A549 (cell line): ENCODE measurements around the gene AHNAK2. TPM values are rescaled to one million over a fixed set of nuclear protein-coding genes. Genes with fewer than 3 reads are reported as not detected.
"Not testable (repeated sequence)": the region's sequence is repeated elsewhere in the genome, so short reads cannot be mapped to it uniquely, and the experiment has no call there.

Source experiments
- ATAC-seq, 2 experiments: fragments of 200-7000 bp in 1 of 2; fragments of >200 bp in 1 of 2; cut with Nextera tagmentation in 1 of 2; cut with Tn5 transposase in 1 of 2; 3 replicates each; pipeline versions ENCODE4 v1.8.0 to v1.9.1; 2018 to 2020; ENCODE audit warnings: mild to moderate bottlenecking in 1 of 2, moderate library complexity in 1 of 2
- CTCF ChIA-PET: fragments of 300-600 bp; sonication (Branson Sonifier 250); formaldehyde crosslinking; extraction: SDS; loops from one replicate; lab custom pipeline; 2021; ENCODE audit warnings: antibody characterized with exemption, inconsistent platforms; lab: Yijun Ruan, JAX
- POLR2A ChIA-PET: fragments of 350-600 bp; formaldehyde crosslinking; extraction: SDS; loops from one replicate; lab custom pipeline; 2021; ENCODE audit warnings: antibody characterized with exemption, inconsistent platforms; lab: Yijun Ruan, JAX
- DNase-seq, 2 experiments: peaks; one replicate each; pipeline versions ENCODE4 v3.0.0 to v3.0.0-alpha.2; 2011 to 2016; ENCODE audit warnings: low read depth in 1 of 2, low spot score in 1 of 2
- FAIRE-seq: peaks from 2 replicates; lab custom pipeline; 2011; peaks lifted over from hg19 to GRCh38; lab: Jason Lieb, UNC
- H3K27ac ChIP-seq, 2 experiments: fragments of >200 bp; sonication (Bioruptor Twin); formaldehyde crosslinking; 3 replicates each; pipeline ENCODE4 v1.5.1; 2016 to 2017
- H3K4me1 ChIP-seq: fragments of >200 bp; sonication (Bioruptor Twin); formaldehyde crosslinking; 3 replicates; pipeline ENCODE4 v1.6.1; 2016
- H3K4me2 ChIP-seq: fragments of >200 bp; sonication (Bioruptor Twin); formaldehyde crosslinking; 3 replicates; pipeline ENCODE4 v1.6.1; 2016
- H3K4me3 ChIP-seq: fragments of >200 bp; sonication (Bioruptor Twin); formaldehyde crosslinking; 3 replicates; pipeline ENCODE4 v1.5.1; 2016
- H3K9me3 ChIP-seq: fragments of >200 bp; sonication (Bioruptor Twin); formaldehyde crosslinking; 3 replicates; pipeline ENCODE4 v1.6.1; 2016
- CBX2 ChIP-seq: fragments of 200-600 bp; sonication (generic); IDR thresholded peaks from 2 replicates; pipeline ENCODE4 v1.6.1; 2016; ENCODE audit warnings: low read depth, mild to moderate bottlenecking, borderline replicate concordance
- FOXS1 ChIP-seq: fragments of 250-450 bp; sonication (Bioruptor Pico); IDR thresholded peaks from 2 replicates; pipeline ENCODE4 v1.5.0; 2020; ENCODE audit warnings: mild to moderate bottlenecking, moderate library complexity
- HOXA7 ChIP-seq: fragments of 250-450 bp; sonication (Bioruptor Pico); IDR thresholded peaks from 2 replicates; pipeline ENCODE4 v1.5.0; 2020; ENCODE audit warnings: mild to moderate bottlenecking, moderate library complexity
- HOXB5 ChIP-seq: fragments of 250-450 bp; sonication (Bioruptor Pico); IDR thresholded peaks from 2 replicates; pipeline ENCODE4 v1.5.0; 2020; ENCODE audit warnings: mild to moderate bottlenecking, moderate library complexity
- JUN ChIP-seq, 2 experiments: fragments of >200 bp; sonication (Bioruptor Twin); formaldehyde crosslinking; IDR thresholded peaks; 2 replicates in 1 of 2; 3 replicates in 1 of 2; pipeline ENCODE4 v1.6.1; 2016 to 2017
- JUNB ChIP-seq: fragments of >200 bp; sonication (Bioruptor Twin); formaldehyde crosslinking; IDR thresholded peaks from 2 replicates; pipeline ENCODE4 v1.6.1; 2016
- KDM1A ChIP-seq: fragments of 200-600 bp; sonication (generic); IDR thresholded peaks from 2 replicates; pipeline ENCODE4 v1.6.1; 2016; ENCODE audit warnings: low read depth, mild to moderate bottlenecking
- MYC ChIP-seq: IDR thresholded peaks from 2 replicates; pipeline ENCODE4 v1.6.1; 2012; ENCODE audit warnings: mild to moderate bottlenecking, inconsistent platforms, low read length, improper control_type of control experiment, borderline replicate concordance
- NFE2L2 ChIP-seq: fragments of 150-350 bp; conservative IDR thresholded peaks from 2 replicates; pipeline ENCODE4 v1.6.1; 2014; ENCODE audit warnings: low read length
- ZFP36 ChIP-seq: fragments of 450-650 bp; IDR thresholded peaks from 2 replicates; pipeline ENCODE4 v1.6.1; 2014; ENCODE audit warnings: borderline replicate concordance; ENCODE audit not compliant: partially characterized antibody
- ZNF302 ChIP-seq: fragments of 250-450 bp; sonication (Bioruptor Pico); IDR thresholded peaks from 2 replicates; pipeline ENCODE4 v1.9.0; 2021; ENCODE audit warnings: inconsistent platforms, mild to moderate bottlenecking, moderate library complexity
- WGBS: methylation state at CpG from one replicate; pipeline ENCODE4 v1.1.6; 2017; ENCODE audit errors: missing lambda C conversion rate; 5-methylcytosine and 5-hydroxymethylcytosine counted together
- polyA plus RNA-seq, 4 experiments: library from polyadenylated mRNA; depleted of rRNA in 3 of 4; stranded (reverse); fragments of >200 nt; fragmentation: RNase III in 1 of 4; extraction: RNeasy Plus Mini Kit Qiagen cat#74134 plus additional on column Dnase treatment in 1 of 4; gene quantifications; 2 replicates in 3 of 4; 3 replicates in 1 of 4; pipeline ENCODE4 v1.2.3, GENCODE V29; 2011 to 2017
- TF ChIP-seq, protein P1 (sequence below): fragments of 450-650 bp; IDR thresholded peaks from 2 replicates; pipeline ENCODE4 v1.6.1; 2014; ENCODE audit warnings: antibody characterized with exemption
- TF ChIP-seq, protein P2 (sequence below): fragments of >200 bp; sonication (Bioruptor Twin); formaldehyde crosslinking; IDR thresholded peaks from 2 replicates; pipeline ENCODE4 v1.6.1; 2016
- TF ChIP-seq, protein P3 (sequence below): fragments of >200 bp; sonication (Bioruptor Twin); formaldehyde crosslinking; IDR thresholded peaks from 3 replicates; pipeline ENCODE4 v1.6.1; 2016

Gene AHNAK2
- polyA plus RNA-seq, 2 of the 4 experiments (the other 2 are of a cell fraction) = 43.3 to 43.7 TPM

DNA sequence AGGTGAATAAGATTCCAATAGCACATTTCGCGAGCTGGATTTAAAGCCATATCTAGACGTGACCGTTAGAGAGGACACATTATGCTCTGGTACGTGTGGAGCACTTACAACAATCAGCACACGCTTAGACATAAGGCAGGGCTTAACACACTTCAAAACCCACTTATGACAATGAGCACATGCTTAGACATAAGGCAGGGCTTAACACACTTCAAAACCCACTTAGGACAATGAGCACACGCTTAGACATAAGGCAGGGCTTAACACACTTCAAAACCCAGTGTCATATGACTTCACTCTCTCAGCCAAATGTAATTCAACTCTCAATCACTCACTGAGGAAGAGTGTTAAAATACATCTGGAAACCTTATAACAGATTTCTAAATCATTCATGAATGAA, 64.7 kb downstream of the AHNAK2 start (continued):
- TF ChIP-seq, protein P1, sequence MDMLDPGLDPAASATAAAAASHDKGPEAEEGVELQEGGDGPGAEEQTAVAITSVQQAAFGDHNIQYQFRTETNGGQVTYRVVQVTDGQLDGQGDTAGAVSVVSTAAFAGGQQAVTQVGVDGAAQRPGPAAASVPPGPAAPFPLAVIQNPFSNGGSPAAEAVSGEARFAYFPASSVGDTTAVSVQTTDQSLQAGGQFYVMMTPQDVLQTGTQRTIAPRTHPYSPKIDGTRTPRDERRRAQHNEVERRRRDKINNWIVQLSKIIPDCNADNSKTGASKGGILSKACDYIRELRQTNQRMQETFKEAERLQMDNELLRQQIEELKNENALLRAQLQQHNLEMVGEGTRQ = no peak
- TF ChIP-seq ZFP36 (no peak), MYC (no peak), ZNF302 (CRISPR knock-in tag) (no peak)
- TF ChIP-seq, protein P2, sequence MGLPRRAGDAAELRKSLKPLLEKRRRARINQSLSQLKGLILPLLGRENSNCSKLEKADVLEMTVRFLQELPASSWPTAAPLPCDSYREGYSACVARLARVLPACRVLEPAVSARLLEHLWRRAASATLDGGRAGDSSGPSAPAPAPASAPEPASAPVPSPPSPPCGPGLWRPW = no peak

DNA sequence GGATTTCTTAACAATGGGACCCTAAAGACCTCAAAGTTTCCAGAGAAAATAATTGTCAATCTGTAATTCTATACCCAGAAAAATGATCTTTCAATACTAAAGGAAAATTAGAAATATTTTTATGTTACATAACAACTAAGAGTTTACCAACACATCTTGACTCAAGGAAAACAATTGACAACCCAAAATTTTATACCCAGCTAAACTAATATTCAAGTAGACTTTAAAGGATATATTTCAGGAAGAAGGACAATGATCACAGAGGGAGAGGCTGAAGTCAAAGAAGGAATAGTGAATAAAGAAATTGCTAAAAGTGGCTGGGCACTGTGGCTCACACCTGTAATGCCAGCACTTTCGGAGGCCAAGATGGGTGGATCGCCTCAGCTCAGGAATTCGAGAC, 66.1 kb downstream of the AHNAK2 start:
- TF ChIP-seq JUN (IDR thresholded peaks at IDR 0.05) = no peak
- CTCF ChIA-PET = interaction anchor here (0.9 to 6.1 kb wide), 3 partner anchors 15 to 62 kb away, joined by 3 to 26 read pairs (median 4); no protein-coding TSS in a partner anchor

DNA sequence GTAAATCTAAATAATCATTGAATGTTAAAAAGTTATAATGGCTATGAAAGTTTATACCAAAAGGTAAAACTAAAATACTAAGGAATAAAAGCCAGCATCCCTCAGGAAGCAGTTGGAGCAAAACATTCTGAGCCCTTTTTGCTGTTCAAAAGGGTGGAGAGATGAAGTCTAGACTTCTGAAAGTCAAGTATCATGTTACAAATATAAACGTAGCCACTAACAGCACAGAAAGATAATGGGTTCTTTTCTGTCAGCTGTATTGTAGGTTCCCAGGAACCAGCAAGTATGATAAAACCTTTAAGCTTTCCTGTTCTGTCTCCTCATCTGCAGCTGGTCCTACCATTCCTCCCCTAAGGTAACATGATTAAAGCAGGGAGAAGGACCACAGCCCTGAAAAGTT, 69.9 kb downstream of the AHNAK2 start:
- WGBS = 0% methylated on average over 1 of the region's 1 CpG
- DNase-seq = no peak
- H3K4me1 ChIP-seq = no peaks in the 10 kb centered on the region
- no peak overlapping the region for H3K4me3 ChIP-seq
- no peak overlapping the region for H3K4me2 ChIP-seq
- ChIA-PET CTCF (interaction anchor here (1.2 to 6.1 kb wide), 3 partner anchors 12 to 61 kb away, joined by 3 to 26 read pairs (median 4); no protein-coding TSS in a partner anchor), POLR2A (interaction anchor here (0.9 kb wide), 1 partner anchor 14 kb away, joined by 5 read pairs; no protein-coding TSS in a partner anchor)
- H3K27ac ChIP-seq = no peak overlapping the region
- peaks cover 32% of the 10 kb centered on the region for H3K9me3 ChIP-seq
- TF ChIP-seq CBX2 = no peak
- no peak for TF ChIP-seq JUNB
- no peak for TF ChIP-seq HOXA7 (CRISPR knock-in tag)
- TF ChIP-seq FOXS1 = no peak
- TF ChIP-seq ZFP36 = no peak
- TF ChIP-seq KDM1A = no peak
- no peak for TF ChIP-seq NFE2L2
- TF ChIP-seq, protein P3, sequence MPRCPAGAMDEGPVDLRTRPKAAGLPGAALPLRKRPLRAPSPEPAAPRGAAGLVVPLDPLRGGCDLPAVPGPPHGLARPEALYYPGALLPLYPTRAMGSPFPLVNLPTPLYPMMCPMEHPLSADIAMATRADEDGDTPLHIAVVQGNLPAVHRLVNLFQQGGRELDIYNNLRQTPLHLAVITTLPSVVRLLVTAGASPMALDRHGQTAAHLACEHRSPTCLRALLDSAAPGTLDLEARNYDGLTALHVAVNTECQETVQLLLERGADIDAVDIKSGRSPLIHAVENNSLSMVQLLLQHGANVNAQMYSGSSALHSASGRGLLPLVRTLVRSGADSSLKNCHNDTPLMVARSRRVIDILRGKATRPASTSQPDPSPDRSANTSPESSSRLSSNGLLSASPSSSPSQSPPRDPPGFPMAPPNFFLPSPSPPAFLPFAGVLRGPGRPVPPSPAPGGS = no peak
- TF ChIP-seq HOXB5 (CRISPR knock-in tag) = no peak
- TF ChIP-seq, all 56 proteins: peak for 0
- FAIRE-seq = no peak
- ATAC-seq = no peak

More for the DNA sequence above, 66.1 kb downstream of the AHNAK2 start:
- no peak for DNase-seq
- no peak for ATAC-seq
- H3K4me2 ChIP-seq = no peak overlapping the region
- H3K9me3 ChIP-seq = peaks cover 26% of the 10 kb centered on the region
- no peaks in the 10 kb centered on the region for H3K4me1 ChIP-seq
- H3K4me3 ChIP-seq = no peak overlapping the region
- H3K27ac ChIP-seq = no peak overlapping the region
- POLR2A ChIA-PET = no interaction called here
- FAIRE-seq = no peak
- 26% methylated on average over 3 of the region's 3 CpGs for WGBS

DNA sequence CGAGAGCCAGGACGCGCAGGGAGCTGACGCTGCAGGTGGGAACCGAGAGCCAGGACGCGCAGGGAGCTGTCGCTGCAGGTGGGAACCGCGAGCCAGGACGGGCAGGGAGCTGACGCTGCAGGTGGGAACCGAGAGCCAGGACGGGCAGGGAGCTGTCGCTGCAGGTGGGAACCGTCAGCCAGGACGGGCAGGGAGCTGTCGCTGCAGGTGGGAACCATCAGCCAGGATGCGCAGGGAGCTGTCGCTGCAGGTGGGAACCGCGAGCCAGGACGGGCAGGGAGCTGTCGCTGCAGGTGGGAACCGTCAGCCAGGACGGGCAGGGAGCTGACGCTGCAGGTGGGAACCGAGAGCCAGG, 72.6 kb downstream of the AHNAK2 start:
- 71% methylated on average over 28 of the region's 28 CpGs for WGBS
- H3K4me2 ChIP-seq, POLR2A ChIA-PET, H3K4me3 ChIP-seq, DNase-seq, H3K9me3 ChIP-seq, FAIRE-seq, H3K27ac ChIP-seq, ATAC-seq, H3K4me1 ChIP-seq: not testable (repeated sequence)
- CTCF ChIA-PET = interaction anchor here (0.7 kb wide), 1 partner anchor 10 kb away, joined by 3 read pairs; no protein-coding TSS in a partner anchor

DNA sequence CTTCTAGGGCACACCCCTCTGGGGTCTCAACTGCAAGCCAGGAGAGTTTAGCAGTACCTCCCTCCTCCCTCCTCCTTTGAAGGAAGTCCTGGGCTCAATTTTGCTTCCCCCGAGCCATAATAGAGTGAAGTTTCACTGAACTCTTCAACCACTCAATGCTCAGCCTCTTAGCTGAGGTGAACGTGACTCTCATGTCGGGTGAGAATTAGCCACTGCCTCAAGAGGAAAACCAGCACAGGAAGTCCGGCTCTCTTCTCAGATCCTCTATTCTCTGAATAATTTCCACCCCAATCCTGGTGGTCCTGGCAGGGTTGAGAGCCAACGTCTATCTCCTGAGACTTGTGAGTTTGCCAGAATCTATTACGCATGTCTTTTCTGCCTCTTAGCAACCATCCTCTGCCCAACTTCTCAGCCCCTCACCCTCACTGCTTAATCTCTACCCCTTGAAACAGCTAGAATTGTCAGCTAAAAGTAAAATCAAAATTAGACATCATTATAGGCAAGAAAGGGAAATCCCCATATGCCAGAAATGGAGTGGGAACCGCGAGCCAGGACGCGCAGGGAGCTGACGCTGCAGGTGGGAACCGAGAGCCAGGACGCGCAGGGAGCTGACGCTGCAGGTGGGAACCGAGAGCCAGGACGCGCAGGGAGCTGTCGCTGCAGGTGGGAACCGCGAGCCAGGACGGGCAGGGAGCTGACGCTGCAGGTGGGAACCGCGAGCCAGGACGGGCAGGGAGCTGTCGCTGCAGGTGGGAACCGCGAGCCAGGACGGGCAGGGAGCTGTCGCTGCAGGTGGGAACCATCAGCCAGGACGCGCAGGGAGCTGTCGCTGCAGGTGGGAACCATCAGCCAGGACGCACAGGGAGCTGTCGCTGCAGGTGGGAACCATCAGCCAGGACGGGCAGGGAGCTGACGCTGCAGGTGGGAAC, 73.3 kb downstream of the AHNAK2 start:
- DNase-seq, H3K4me3 ChIP-seq, FAIRE-seq, H3K4me2 ChIP-seq, POLR2A ChIA-PET, H3K9me3 ChIP-seq, H3K4me1 ChIP-seq, H3K27ac ChIP-seq, ATAC-seq: not testable (repeated sequence)
- CTCF ChIA-PET = interaction anchor here (0.7 kb wide), 1 partner anchor 10 kb away, joined by 3 read pairs; no protein-coding TSS in a partner anchor
- WGBS = 66% methylated on average over 31 of the region's 38 CpGs
